SH-SY5Y (cell line): ENCODE results near the gene HLX.

ENCODE experiments used
- GATA2 ChIP-seq: IDR thresholded peaks from 2 replicates; pipeline ENCODE4 v1.6.1; 2011; ENCODE audit warnings: mild to moderate bottlenecking, low read depth, low read length
- GATA3 ChIP-seq: IDR thresholded peaks from 2 replicates; pipeline ENCODE4 v1.6.1; 2011; ENCODE audit warnings: low read depth, mild to moderate bottlenecking, low read length, moderate library complexity

HLX gene

DNA sequence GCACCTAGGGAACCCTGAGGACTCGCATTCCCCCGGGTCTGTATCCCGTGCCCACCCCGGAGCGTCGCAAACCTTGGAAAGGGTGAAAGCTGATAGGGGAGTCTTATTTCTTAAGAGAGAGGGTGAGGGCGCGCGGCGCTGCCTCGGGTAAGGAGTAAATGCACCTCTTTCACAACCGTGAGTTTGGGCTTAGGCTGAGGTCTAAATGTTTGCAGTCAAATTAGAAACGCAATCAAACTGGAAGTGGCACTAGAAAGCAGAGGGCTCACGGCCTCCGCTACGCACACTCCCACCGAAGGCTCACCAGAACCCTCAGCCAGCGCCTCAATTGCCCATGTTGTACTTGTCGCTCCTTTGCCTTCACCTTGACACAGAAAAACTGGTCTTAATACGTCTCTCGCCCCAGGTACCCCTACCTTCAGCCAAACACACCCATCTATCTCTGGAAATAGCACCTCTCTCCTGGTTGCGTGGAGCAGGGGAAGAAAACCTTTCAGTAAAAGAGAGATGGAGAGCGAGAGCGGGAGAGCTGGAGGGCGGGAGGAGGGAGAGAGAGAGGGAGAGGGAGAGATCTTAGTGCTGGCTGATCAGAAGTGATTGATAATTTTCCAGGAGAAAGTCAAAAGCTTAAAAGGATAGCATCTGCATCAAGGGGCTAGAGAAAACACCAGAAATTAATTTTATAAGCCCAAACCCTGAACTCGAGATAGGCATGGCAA, 1.7 kb upstream of the HLX start:
- TF ChIP-seq GATA3 (no peak), GATA2 (no peak)

DNA sequence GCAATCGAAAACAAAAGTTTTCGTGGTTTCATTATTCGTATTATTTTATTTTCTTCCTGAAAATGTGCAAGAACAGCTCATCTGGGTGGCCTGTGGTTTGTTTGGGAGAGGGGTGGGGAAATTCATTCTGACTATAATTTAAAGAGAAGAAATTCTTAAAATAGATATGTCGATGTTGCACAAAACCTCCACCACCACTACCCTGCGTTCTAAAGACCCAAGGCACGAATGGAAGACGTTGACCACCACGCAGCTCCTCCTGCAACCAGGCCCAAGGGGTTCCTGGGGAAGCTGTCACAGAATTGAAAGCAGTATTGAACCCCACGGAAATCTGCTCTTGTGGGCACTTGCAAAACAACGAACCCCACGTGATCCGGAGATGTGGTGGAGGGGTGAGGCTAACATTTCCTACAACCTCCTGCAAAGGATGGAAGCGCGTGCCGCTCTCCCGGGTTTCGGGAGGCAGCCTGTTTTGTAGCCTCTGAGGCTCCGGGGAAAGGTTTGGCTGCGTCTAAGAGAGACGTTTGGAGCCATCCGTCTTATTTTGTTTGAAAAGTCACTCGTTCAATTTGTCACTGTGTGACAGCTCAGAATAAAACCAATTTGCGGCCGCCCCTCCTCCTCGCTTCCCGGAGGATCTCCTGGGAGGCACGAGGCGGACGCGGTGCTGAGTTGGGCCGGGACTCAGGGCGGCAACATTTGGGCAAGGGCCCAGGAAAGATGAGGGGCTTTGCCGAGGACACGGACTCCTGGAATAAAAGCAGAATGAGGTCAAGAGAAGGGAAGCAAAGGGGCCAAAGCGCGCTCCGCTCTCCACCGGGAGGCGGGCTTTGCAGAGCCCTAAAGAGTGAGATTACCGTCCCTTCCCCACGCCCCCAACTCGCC, 810 bp upstream of the HLX start:
- TF ChIP-seq GATA3 (no peak), GATA2 (no peak)

DNA sequence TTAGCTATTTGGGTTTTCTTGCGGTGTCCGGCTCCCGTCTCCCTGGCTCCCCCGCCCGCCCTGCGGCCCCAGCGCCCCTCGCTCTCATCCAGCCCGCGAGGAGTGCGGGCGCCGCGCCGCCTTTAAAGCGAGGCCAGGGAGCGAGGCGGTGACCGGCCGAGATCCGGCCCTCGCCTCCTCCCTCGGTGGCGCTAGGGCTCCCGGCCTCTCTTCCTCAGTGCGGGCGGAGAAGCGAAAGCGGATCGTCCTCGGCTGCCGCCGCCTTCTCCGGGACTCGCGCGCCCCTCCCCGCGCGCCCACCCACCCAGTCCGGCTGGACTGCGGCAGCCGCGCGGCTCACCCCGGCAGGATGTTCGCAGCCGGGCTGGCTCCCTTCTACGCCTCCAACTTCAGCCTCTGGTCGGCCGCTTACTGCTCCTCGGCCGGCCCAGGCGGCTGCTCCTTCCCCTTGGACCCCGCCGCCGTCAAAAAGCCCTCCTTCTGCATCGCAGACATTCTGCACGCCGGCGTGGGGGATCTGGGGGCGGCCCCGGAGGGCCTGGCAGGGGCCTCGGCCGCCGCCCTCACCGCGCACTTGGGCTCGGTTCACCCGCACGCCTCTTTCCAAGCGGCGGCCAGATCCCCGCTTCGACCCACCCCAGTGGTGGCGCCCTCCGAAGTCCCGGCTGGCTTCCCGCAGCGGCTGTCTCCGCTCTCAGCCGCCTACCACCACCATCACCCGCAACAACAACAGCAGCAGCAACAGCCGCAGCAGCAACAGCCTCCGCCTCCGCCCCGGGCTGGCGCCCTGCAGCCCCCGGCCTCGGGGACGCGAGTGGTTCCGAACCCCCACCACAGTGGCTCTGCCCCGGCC, 492 bp downstream of the HLX start:
- no peak for TF ChIP-seq GATA3
- TF ChIP-seq GATA2, result no peak

DNA sequence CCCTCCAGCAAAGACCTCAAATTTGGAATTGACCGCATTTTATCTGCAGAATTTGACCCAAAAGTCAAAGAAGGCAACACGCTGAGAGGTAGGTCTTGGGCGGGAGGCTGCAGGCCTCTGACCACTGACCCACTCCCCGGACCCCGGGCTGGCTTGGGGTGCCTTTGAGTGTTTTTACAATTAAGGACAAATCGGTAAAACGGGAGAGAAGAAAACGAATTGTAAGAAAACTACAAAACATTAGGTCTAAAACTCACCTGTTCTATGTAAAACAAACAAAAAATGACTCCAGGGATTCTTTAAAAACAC, 1.1 kb downstream of the HLX start:
- TF ChIP-seq GATA3 (no peak), GATA2 (no peak)

DNA sequence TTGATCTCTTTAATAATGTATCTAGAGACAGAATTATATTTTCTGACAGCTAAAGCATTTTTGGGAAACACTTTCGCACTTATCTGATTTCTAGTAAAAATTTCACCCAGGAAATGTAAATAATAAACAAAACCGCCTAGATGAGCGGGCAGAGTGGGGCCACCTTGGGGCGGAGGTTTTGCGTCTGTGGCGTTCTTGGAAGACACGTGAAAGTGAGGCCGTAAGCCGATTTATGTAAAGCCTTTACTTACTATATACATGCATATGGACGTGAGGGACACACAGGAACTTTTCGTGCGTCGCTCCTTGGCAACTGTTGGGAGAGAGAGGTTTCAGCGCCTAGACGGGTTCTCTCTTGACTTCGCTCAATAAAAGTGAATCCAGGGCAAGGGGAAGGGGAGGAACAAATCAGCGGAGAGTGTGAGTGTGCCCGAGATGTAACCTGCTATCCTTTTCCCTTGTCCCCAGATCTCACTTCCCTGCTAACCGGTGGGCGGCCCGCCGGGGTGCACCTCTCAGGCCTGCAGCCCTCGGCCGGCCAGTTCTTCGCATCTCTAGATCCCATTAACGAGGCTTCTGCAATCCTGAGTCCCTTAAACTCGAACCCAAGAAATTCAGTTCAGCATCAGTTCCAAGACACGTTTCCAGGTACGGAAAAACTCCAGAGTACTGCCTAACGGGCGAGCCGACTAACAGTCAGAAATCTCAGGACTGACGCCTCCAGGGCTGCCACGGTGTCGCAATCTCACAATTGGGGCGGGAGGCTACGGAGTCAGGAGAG, 1.7 kb downstream of the HLX start:
- TF ChIP-seq GATA2, result no peak
- TF ChIP-seq GATA3, result no peak

DNA sequence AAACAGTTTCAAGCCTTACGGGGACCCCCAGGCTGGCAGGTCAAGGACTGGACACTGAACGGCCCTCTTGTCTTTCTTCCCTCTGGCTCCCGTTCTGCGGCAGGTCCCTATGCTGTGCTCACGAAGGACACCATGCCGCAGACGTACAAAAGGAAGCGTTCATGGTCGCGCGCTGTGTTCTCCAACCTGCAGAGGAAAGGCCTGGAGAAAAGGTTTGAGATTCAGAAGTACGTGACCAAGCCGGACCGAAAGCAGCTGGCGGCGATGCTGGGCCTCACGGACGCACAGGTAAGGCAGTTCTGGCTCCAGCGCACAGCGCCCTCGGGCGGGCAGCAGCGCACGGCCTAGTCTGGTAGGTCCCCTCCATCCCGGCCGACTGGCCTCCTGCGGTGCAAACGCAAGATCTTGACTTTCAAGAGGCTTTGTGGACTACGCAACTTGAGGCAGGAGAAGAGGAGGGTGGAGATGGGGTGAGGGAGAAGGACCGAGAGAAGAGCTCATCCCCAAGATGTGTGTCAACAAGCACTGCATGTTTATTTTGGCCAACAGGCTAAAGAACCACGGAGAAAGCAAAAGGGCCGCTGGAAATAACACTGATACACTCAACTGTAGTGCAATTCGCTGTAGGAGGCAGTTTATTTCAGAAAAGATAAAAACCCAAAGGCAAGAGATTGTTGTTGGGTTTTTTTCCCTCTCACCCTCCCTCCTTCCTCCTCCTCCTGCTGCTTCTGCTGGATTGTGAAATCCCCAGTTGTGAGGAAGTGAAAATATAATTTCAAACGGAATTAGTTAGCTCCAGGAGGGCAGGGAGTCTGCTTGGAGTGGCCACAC, 3.0 kb downstream of the HLX start:
- no peak for TF ChIP-seq GATA3

DNA sequence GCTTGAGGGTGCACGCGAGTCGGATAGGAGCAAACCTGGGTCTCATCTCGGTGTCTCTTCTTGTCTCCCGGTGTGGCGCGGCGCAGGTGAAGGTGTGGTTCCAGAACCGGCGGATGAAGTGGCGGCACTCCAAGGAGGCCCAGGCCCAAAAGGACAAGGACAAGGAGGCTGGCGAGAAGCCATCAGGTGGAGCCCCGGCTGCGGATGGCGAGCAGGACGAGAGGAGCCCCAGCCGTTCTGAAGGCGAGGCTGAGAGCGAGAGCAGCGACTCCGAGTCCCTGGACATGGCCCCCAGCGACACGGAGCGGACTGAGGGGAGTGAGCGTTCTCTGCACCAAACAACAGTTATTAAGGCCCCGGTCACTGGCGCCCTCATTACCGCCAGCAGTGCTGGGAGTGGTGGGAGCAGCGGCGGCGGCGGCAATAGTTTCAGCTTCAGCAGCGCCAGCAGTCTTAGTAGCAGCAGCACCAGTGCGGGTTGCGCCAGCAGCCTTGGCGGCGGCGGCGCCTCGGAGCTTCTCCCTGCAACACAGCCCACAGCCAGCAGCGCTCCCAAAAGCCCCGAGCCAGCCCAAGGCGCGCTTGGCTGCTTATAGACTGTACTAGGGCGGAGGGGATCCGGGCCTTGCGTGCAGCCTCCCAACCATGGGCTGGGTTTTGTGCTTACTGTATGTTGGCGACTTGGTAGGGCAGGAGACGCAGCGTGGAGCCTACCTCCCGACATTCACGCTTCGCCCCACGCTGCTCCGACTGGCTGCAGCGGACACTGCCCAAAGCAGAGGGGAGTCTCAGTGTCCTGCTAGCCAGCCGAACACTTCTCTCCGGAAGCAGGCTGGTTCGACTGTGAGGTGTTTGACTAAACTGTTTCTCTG, 5.1 kb downstream of the HLX start:
- TF ChIP-seq GATA2, result no peak
- no peak for TF ChIP-seq GATA3

DNA sequence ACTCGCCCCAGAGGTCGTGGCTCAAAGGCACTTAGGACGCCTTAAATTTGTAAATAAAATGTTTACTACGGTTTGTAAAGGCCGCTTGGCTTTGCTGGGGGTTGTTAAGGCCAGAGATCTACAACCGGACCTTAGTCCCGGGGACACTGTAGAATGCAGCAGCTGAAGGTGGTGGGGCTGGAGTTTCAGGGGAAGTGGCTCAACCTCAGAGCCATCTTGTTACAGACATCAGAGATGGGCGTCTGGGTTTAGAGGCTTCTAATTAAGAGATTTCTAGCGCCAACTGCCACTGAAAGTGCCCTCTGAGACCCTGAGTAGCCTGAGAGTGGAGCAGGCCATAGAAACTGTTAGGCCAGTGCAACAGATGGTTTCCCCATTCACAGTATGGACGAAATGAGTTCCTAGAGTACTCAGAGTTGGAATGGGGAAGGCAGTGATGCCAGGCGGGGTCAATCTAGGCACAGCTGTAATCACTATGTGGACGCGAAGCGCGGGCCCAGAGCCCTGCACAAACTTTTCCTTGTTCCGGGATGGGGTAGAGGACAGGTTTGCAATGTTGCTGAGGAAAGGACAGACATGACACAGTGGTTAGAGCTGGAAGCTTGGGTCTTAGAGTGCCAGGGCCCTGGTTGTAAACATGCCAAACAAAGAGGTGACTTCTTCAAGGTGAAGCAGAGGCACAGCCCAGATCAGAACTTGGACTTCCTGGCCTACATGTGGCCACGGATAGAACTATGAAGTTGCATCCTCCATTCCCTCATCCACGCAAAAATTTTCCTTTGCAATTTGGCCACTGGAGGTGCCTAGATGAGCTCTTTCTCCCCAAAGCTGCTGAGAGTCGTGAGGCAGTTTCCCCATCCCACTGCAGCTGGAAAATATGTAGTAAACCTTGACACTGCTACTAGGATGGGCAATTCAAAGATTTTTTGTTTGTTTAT, 6.0 kb downstream of the HLX start:
- TF ChIP-seq GATA3 (no peak), GATA2 (no peak)

DNA sequence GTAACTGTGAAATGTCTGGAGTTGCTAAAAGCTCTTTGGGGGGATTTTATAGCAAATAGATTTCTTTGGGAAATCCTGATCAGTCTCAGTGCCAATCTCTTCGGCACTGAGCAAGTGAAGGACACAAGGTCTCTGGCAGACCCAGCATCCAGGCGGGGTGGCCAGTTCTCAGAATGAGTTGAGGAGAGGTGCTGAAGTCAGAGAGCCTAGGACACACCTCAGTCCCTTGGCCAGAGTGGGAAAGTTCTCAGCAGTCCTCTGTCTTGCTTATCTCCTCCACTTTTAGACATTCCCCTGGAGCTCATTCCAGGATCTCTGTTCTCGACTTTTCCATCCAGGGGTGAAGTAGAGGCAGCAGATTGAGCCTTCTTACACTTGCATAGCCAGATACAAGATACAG, 6.7 kb downstream of the HLX start:
- no peak for TF ChIP-seq GATA3
- no peak for TF ChIP-seq GATA2

DNA sequence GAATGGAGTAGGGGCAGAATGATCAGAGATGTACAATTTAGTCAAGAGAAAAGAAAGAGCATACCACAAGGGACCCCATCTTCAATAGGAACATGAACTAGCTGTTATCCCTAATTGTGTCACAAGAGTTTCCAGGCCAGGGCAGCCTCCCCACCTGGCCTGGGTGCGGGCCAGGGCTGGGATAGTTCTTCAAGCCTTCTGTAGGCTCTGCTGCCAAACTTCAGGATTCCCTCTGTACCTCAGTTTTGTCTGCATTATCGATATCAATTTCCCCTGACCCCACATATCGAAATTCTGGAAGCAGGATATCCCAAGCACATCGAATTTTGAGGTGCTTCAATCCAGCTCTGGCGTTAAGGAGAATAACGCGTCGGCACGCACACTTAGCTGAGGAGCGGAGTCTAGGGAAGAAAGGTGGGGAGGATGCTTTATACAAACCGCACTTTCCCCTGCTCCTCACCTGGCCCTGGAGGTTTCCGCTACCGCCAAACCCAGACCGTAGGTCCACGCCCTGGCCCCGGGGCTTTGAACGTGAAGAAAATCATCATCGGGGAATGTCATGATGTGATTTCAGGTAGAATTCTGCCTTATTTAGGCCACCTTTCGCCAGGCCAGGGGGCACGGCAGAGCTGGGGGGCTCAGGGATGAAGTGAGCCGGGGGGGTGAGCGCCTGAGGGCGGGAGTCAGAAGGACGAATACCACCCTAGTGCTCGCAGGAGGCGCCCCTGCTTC, 7.4 kb downstream of the HLX start:
- TF ChIP-seq GATA2 (no peak), GATA3 (no peak)

DNA sequence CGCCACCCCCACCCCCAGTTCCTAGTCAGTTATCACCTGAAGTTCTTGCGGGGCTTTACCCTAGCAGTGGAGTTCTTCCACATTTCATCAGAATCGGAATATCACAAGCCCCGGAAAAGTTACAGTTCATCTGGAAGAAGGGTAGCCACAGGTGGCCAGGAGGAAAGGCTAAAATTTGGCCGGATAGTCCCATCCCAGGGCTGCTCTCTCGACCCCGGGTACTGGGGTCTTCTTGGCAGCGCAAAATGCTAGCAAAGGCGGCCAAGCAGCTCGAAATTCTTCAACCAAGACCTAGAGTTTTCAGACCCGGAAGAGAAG, 7.9 kb downstream of the HLX start:
- TF ChIP-seq GATA2 (no peak), GATA3 (no peak)
